Muscle layer of duodenum (tissue), 2 donors: ENCODE results near the gene DUSP6.
"Not testable (repeated sequence)": the region's sequence is repeated elsewhere in the genome, so short reads cannot be mapped to it uniquely, and the experiment has no call there.

Experiments
- H3K27ac ChIP-seq: one replicate; pipeline ENCODE4 v1.7.0; 2013; ENCODE audit warnings: mild to moderate bottlenecking, low read length
- H3K27me3 ChIP-seq: one replicate; pipeline ENCODE4 v1.7.0; 2013; ENCODE audit warnings: low read depth, mild to moderate bottlenecking, control low read depth, low read length
- H3K36me3 ChIP-seq, 2 donors: one replicate each; pipeline ENCODE4 v1.7.0; 2013; ENCODE audit warnings: low read length in 2 of 2, control low read depth in 1 of 2, mild to moderate bottlenecking in 1 of 2; ENCODE audit not compliant: insufficient read depth in 2 of 2, control insufficient read depth in 1 of 2
- H3K4me1 ChIP-seq, 2 donors: one replicate each; pipeline ENCODE4 v1.7.0; 2013; ENCODE audit warnings: low read length in 2 of 2, mild to moderate bottlenecking in 2 of 2, control low read depth in 1 of 2, moderate library complexity in 1 of 2; ENCODE audit not compliant: insufficient read depth in 2 of 2, control insufficient read depth in 1 of 2
- H3K4me3 ChIP-seq, 2 donors: one replicate each; pipeline ENCODE4 v1.7.0; 2013; ENCODE audit warnings: low read length in 2 of 2, low read depth in 1 of 2, mild to moderate bottlenecking in 1 of 2
- H3K9me3 ChIP-seq, 2 donors: one replicate each; pipeline ENCODE4 v1.7.0; 2013; ENCODE audit warnings: low read length in 2 of 2, control low read depth in 1 of 2, mild to moderate bottlenecking in 1 of 2; ENCODE audit not compliant: control insufficient read depth in 1 of 2
- donor health status: healthy.

Gene DUSP6

GRCh38 chr12:89337136-89337535 is 15.2 kb downstream of the DUSP6 start:
- H3K9me3 ChIP-seq, H3K27me3 ChIP-seq, H3K4me3 ChIP-seq, H3K4me1 ChIP-seq, H3K27ac ChIP-seq, H3K36me3 ChIP-seq: not testable (repeated sequence)

- Histone ChIP-seq H3K9me3 (no peaks in the 10 kb centered on the region), H3K36me3 (no peaks in the 10 kb centered on the region), H3K27ac (no peak overlapping the region), H3K4me3 (no peak overlapping the region), H3K4me1 (no peaks in the 10 kb centered on the region), H3K27me3 (no peaks in the 10 kb centered on the region)
Measured at GRCh38 chr12:89335452-89336244, 16.7 kb downstream of the DUSP6 start.

GRCh38 chr12:89334548-89335169 is 17.6 kb downstream of the DUSP6 start:
- Histone ChIP-seq H3K4me3 (no peak overlapping the region), H3K4me1 (no peaks in the 10 kb centered on the region), H3K9me3 (no peaks in the 10 kb centered on the region), H3K27me3 (no peaks in the 10 kb centered on the region), H3K36me3 (no peaks in the 10 kb centered on the region), H3K27ac (no peak overlapping the region)

GRCh38 chr12:89333564-89334252 is 18.6 kb downstream of the DUSP6 start:
- H3K9me3 ChIP-seq: no peaks in the 10 kb centered on the region
- no peaks in the 10 kb centered on the region for H3K36me3 ChIP-seq
- no peaks in the 10 kb centered on the region for H3K4me1 ChIP-seq
- H3K27me3 ChIP-seq: no peaks in the 10 kb centered on the region
- no peak overlapping the region for H3K27ac ChIP-seq
- H3K4me3 ChIP-seq: no peak overlapping the region

- H3K4me3 ChIP-seq: no peak overlapping the region
- H3K27me3 ChIP-seq: no peaks in the 10 kb centered on the region
- H3K9me3 ChIP-seq: no peaks in the 10 kb centered on the region
- H3K36me3 ChIP-seq: no peaks in the 10 kb centered on the region
- peaks cover 0 to 6% of the 10 kb centered on the region in 2 donors for H3K4me1 ChIP-seq
- H3K27ac ChIP-seq: no peak overlapping the region
Measured at GRCh38 chr12:89328151-89329030, 23.9 kb downstream of the DUSP6 start.

- no peak overlapping the region for H3K4me3 ChIP-seq
- peaks cover 0 to 6% of the 10 kb centered on the region in 2 donors for H3K4me1 ChIP-seq
- no peaks in the 10 kb centered on the region for H3K27me3 ChIP-seq
- H3K36me3 ChIP-seq: no peaks in the 10 kb centered on the region
- no peaks in the 10 kb centered on the region for H3K9me3 ChIP-seq
- no peak overlapping the region for H3K27ac ChIP-seq
Measured at GRCh38 chr12:89327486-89328094, 24.7 kb downstream of the DUSP6 start.

- Histone ChIP-seq H3K36me3 (no peaks in the 10 kb centered on the region), H3K27ac (no peak overlapping the region), H3K27me3 (no peaks in the 10 kb centered on the region), H3K9me3 (no peaks in the 10 kb centered on the region), H3K4me1 (peaks cover 0 to 6% of the 10 kb centered on the region in 2 donors), H3K4me3 (no peak overlapping the region)
Measured at GRCh38 chr12:89326239-89327040, 25.9 kb downstream of the DUSP6 start.

- H3K36me3 ChIP-seq: no peaks in the 10 kb centered on the region
- H3K4me1 ChIP-seq: peaks cover 0 to 6% of the 10 kb centered on the region in 2 donors
- no peak overlapping the region for H3K27ac ChIP-seq
- no peaks in the 10 kb centered on the region for H3K9me3 ChIP-seq
- H3K4me3 ChIP-seq: no peak overlapping the region
- H3K27me3 ChIP-seq: no peaks in the 10 kb centered on the region
Measured at GRCh38 chr12:89325495-89325894, 26.8 kb downstream of the DUSP6 start.

- Histone ChIP-seq H3K4me3 (no peak overlapping the region), H3K36me3 (no peaks in the 10 kb centered on the region), H3K9me3 (no peaks in the 10 kb centered on the region), H3K4me1 (peaks cover 0 to 6% of the 10 kb centered on the region in 2 donors), H3K27ac (no peak overlapping the region), H3K27me3 (no peaks in the 10 kb centered on the region)
Measured at GRCh38 chr12:89324437-89324836, 27.9 kb downstream of the DUSP6 start.

GRCh38 chr12:89323568-89324218 is 28.6 kb downstream of the DUSP6 start:
- Histone ChIP-seq H3K27me3 (no peaks in the 10 kb centered on the region), H3K27ac (no peak overlapping the region)

More at GRCh38 chr12:89323568-89324218, 28.6 kb downstream of the DUSP6 start:
- Histone ChIP-seq H3K4me1 (peaks cover 0 to 6% of the 10 kb centered on the region in 2 donors), H3K36me3 (no peaks in the 10 kb centered on the region), H3K9me3 (no peaks in the 10 kb centered on the region), H3K4me3 (no peak overlapping the region)
